Peyer's patch (tissue), 4 donors: Measurements from ENCODE around the gene ARF6.

Experiments used
- POLR2A ChIP-seq, 2 donors: fragments of 450-650 bp; IDR thresholded peaks; one replicate each; pipeline ENCODE4 v1.5.1; 2017; ENCODE audit warnings: antibody characterized with exemption in 2 of 2, mild to moderate bottlenecking in 2 of 2, moderate library complexity in 2 of 2
- TF ChIP-seq, protein P1 (sequence below), 6 experiments: fragments of 450-650 bp in 4 of 6; fragments of 200-600 bp in 2 of 6; sonication (generic) in 1 of 6; IDR thresholded peaks; one replicate each; pipeline ENCODE4 v1.5.1; 2017 to 2019; ENCODE audit warnings: antibody characterized with exemption in 6 of 6, mild to moderate bottlenecking in 3 of 6, moderate library complexity in 1 of 6

- TF ChIP-seq, protein P1, sequence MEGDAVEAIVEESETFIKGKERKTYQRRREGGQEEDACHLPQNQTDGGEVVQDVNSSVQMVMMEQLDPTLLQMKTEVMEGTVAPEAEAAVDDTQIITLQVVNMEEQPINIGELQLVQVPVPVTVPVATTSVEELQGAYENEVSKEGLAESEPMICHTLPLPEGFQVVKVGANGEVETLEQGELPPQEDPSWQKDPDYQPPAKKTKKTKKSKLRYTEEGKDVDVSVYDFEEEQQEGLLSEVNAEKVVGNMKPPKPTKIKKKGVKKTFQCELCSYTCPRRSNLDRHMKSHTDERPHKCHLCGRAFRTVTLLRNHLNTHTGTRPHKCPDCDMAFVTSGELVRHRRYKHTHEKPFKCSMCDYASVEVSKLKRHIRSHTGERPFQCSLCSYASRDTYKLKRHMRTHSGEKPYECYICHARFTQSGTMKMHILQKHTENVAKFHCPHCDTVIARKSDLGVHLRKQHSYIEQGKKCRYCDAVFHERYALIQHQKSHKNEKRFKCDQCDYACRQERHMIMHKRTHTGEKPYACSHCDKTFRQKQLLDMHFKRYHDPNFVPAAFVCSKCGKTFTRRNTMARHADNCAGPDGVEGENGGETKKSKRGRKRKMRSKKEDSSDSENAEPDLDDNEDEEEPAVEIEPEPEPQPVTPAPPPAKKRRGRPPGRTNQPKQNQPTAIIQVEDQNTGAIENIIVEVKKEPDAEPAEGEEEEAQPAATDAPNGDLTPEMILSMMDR (IDR thresholded peaks at IDR 0.05): no peak
- no peak for TF ChIP-seq POLR2A (IDR thresholded peaks at IDR 0.05)
Measured at GRCh38 chr14:49939884-49940510, 47.1 kb downstream of the ARF6 start.
